Measurements from ENCODE around the gene ID4.

ID4 gene

GRCh38 chr6:19805129-19805481, 32.1 kb upstream of the ID4 start:
- H3K27ac Mint-ChIP-seq: peak overlapping the region; percentile 99
- H3K4me3 Mint-ChIP-seq: peak overlapping the region; percentile 81
- H3K36me3 Mint-ChIP-seq (ENCODE audit: low read depth): peaks cover 29% of the 10 kb centered on the region
- peaks cover 51% of the 10 kb centered on the region for H3K4me1 Mint-ChIP-seq
- DNase-seq: no peak
- H3K27me3 Mint-ChIP-seq (ENCODE audit: low read depth, poor library complexity): no peaks in the 10 kb centered on the region
- H3K9me3 Mint-ChIP-seq: peaks cover 42% of the 10 kb centered on the region
- no peak for TF ChIP-seq CTCF (IDR thresholded peaks at IDR 0.05)

- Mint-ChIP-seq H3K36me3 (ENCODE audit: low read depth) (peaks cover 17% of the 10 kb centered on the region), H3K27ac (no peak overlapping the region), H3K4me3 (no peak overlapping the region), H3K4me1 (peaks cover 53% of the 10 kb centered on the region), H3K9me3 (peaks cover 26% of the 10 kb centered on the region), H3K27me3 (ENCODE audit: low read depth, poor library complexity) (no peaks in the 10 kb centered on the region)
- no peak for DNase-seq
- no peak for TF ChIP-seq CTCF (IDR thresholded peaks at IDR 0.05)
Observed at GRCh38 chr6:19806971-19807396, 30.2 kb upstream of the ID4 start.

- DNase-seq: no peak
- H3K4me1 Mint-ChIP-seq: peaks cover 21% of the 10 kb centered on the region
- peak overlapping the region; percentile 63 for H3K27ac Mint-ChIP-seq
- H3K9me3 Mint-ChIP-seq: peaks cover 12% of the 10 kb centered on the region
- H3K36me3 Mint-ChIP-seq (ENCODE audit: low read depth): no peaks in the 10 kb centered on the region
- no peaks in the 10 kb centered on the region for H3K27me3 Mint-ChIP-seq (ENCODE audit: low read depth, poor library complexity)
- no peak for TF ChIP-seq CTCF (IDR thresholded peaks at IDR 0.05)
- no peak overlapping the region for H3K4me3 Mint-ChIP-seq
Observed at GRCh38 chr6:19811397-19812079, 25.6 kb upstream of the ID4 start.

- Mint-ChIP-seq H3K27me3 (ENCODE audit: low read depth, poor library complexity) (no peaks in the 10 kb centered on the region), H3K27ac (no peak overlapping the region), H3K4me1 (peaks cover 19% of the 10 kb centered on the region), H3K36me3 (ENCODE audit: low read depth) (no peaks in the 10 kb centered on the region), H3K4me3 (no peak overlapping the region), H3K9me3 (peaks cover 19% of the 10 kb centered on the region)
- DNase-seq: no peak
- TF ChIP-seq CTCF (IDR thresholded peaks at IDR 0.05): peak; percentile 63
Observed at GRCh38 chr6:19812512-19813119, 24.6 kb upstream of the ID4 start.

- H3K36me3 Mint-ChIP-seq (ENCODE audit: low read depth): no peaks in the 10 kb centered on the region
Observed at GRCh38 chr6:19818805-19819204, 18.4 kb upstream of the ID4 start.

More at GRCh38 chr6:19818805-19819204, 18.4 kb upstream of the ID4 start:
- DNase-seq: no peak
- Mint-ChIP-seq H3K27ac (no peak overlapping the region), H3K4me1 (peaks cover 17% of the 10 kb centered on the region), H3K27me3 (ENCODE audit: low read depth, poor library complexity) (no peaks in the 10 kb centered on the region), H3K9me3 (peaks cover 16% of the 10 kb centered on the region), H3K4me3 (no peak overlapping the region)
- no peak for TF ChIP-seq CTCF (IDR thresholded peaks at IDR 0.05)
